NCI-H2107 treated with DMSO at 0.1 percent for 48 hours (cell line): ENCODE measurements around the gene GRM8.
A peak's percentile ranks its signal among the peaks of the same experiment; 100 is the strongest.
"Not testable (repeated sequence)": the region's sequence is repeated elsewhere in the genome, so short reads cannot be mapped to it uniquely, and the experiment has no call there.

Experiments
- DNase-seq: peaks from one replicate; lab custom pipeline; 2025; ENCODE audit not compliant: unreplicated experiment; lab: John Stamatoyannopoulos, UW

Gene GRM8

DNA sequence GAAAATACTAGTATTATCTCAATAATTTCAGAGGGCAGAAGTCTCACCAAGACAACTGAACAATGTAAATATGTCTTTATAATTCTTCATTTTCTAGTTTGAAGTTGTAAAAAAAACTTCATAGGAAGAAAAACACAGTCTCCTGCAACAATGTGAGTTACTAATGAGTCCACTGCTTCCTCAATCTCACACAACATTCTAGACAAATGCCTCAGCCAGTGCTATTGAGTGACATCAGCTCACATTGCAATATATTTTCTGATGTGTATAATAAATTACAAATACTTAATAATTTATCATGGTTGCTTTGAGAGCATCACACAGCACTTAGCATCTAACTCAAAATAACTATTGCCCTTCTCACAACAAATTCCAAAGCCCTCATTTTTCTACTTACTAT lies 321.2 kb downstream of the GRM8 start:
- DNase-seq: no peak

DNA sequence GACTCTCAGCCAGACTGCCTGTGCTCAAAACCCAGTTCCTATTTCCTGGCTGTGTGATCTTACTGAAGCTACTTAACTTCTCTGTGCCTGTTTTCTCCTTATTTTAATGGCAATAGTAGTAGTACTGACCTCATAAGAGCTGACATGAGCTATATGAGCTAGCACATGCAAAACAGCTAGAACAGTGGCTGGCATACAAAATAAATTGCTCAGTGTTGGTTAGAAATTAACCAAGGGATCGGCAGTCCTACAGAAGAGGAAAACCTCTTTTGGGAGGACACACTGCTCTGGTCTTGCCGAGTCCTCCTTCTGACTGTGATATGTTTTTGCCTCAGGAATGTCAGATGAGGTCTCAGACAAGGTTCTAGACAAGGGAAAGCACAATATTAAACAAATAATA lies 322.6 kb downstream of the GRM8 start:
- no peak for DNase-seq

DNA sequence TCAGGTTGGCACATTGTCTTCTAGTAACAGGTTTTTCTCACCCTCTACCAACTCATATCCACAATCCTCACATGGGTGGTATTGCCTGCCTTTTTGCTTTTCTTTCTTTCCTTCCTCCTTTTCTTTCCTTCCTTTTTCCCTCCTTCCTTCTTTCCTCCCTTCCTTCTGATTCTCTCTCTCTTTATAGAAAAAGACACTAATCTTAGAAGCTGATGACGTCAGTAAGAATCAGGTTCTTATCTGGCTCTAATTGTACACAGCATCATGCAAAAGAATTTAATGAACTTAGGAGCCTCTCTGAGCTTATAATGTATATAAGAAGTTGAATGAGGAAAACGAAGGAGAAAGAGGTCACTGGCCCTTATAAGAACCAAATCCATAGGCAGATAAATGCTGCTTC lies 328.3 kb downstream of the GRM8 start:
- DNase-seq: no peak

DNA sequence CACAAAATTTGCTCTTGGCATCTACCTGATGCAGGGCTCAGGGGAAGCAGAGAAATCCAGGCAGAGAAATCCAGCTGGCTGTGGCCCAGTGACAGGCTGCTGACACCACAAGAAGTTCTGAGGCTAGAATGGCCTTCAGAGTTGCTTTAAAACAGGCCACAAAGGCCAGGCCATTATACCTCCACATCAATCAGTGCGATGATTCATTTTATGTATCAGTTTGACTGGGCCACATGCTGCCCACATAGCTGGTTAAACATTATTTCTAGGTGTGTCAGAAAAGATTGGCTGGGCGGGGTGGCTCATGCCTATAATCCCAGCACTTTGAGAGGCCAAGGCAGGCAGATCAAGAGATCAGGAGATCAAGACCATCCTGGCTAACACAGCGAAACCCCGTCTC lies 341.1 kb downstream of the GRM8 start:
- not testable (repeated sequence) for DNase-seq

DNA sequence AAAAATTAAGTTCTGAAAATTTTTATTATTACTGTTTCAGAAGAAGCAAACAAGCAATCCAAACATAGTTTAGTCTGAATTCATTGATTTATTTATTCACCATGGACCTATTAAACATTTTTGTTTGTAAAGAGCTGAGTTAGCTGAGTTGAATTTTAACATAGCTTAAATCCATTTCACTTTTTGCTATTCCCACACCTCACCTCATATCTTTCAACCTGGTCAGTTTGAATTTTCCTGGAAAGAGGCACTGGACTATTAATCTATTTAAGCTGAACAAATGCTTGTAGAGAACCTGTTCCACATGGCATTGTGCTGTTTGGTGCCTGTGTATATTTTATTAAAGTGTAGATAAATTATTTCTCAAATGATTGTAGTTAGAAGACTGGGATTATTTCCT lies 344.2 kb downstream of the GRM8 start:
- DNase-seq: not testable (repeated sequence)

DNA sequence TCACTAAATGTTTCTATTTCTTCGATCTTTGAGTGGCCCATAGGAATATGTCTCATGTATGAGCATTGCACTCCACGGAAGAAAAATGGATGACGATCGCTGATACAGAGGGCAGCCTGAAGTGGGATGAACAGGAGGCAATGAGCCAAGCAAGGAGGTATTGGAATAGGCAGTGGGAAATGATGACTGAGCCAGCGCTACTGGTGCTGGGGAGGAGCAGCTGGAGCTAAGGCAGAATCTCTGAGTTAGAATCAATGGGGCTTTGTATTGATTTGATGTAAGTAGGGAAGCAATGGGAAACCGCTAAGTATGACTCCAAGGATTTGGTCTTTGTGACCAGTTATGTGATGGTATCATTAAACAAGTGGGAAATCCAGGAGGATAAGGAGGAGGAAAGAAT lies 345.1 kb downstream of the GRM8 start:
- not testable (repeated sequence) for DNase-seq

DNA sequence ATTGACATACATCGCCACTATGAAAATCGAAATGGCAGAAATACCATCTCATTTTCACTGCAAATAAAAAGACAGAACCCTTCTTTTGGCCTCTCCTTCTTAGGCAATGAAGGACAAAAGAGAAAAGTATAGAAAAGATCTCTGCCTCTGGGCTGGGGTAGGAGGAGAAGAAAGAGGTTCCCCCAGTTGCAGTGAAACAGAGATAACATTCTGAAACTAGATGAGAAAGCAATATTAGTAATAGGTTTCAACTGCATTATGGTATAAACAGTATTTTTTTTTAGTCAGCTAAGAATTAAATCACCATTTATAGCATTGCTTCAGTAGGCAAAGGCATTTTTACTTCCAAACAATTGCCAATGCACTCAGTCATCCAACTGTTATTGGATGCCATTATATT lies 347.5 kb downstream of the GRM8 start:
- DNase-seq: not testable (repeated sequence)

DNA sequence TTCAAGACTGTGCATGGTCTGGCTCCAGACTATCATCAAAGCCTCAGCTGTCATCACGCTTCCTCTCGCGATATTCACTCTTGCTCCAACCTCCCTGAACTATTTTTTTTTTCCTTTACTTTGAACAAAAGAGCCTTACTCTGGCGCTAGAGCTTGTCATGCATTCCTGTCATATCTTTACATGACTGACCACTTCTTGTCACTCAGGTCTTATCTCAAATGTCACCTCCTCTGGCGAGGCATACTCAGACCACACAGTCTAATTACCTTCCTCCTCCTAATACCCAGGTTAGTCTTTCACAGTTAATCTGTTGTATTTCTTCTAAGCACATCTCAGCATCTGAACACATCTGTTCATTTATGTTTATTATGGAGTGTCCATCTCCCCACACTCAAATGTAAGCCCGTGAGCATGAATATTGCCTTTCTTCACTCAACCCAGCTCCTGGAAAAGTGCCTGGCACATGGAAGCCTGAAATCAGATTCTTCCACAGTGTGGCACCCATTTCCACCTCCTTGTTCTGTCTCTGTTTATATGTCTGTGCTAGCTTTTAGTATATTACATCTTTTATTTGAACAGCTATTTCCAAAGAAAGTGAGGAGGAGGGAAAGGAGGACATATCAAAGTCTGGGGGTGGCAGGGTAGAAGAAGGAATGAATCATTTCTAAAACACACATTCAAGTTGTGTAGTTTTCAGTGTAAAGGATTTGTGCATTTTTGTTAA lies 351.5 kb downstream of the GRM8 start:
- DNase-seq: not testable (repeated sequence)

DNA sequence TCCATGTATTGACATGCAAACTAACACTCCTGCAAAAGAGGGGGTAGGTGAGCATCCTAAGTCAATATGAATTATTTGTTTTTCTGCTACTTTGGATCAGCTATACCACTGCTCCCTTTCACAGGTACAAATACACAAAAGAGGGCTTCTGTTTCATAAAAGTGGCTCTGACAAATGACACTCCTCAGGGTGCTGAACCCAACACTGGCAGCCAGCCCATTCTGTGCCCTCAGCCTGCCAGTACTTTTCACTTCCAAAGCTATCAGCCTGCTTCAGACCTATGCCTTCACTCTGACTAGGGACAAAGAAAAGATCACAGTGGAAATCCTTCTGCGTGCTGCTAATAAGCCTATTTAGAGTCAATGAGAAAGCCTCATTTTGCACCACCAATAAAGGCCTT lies 364.8 kb downstream of the GRM8 start:
- peak; percentile 91 for DNase-seq

DNA sequence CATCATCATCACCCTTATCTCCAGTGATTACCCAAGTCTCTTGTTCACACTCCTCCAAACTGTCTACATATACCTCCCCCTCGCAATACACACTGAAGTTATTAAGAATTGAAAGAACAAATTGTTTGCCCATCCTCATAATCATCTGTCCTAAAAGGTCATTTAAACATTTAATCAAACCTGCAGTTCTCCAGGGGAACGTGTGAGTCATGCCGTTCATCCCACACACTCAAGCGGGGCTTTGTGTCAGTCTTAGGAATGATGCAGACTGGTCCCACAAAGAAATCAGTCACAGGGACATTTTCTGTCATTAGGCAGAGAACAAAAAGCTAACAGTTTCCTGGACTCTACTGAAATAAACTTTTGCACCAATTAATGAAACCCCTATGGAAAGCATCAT lies 365.2 kb downstream of the GRM8 start:
- DNase-seq: not testable (repeated sequence)

DNA sequence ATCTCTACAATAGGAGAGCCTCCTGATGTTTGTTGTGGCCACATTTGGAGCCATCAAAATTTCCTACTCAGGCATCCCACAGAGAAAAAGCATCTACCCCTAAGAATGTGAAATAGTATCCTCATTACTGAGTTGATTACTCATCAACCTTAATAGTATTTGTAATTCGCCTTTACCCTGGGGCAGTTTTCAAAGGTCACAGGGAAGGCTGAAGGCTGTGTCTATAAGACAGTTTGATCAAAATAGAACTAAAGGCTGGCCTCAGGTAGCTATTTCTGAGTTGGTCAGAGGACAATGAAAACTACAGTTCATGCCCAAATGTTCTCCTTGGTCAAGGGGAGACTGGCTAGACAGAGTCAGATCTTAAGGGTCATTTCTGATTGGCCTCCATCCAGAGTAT lies 370.0 kb downstream of the GRM8 start:
- DNase-seq: not testable (repeated sequence)

DNA sequence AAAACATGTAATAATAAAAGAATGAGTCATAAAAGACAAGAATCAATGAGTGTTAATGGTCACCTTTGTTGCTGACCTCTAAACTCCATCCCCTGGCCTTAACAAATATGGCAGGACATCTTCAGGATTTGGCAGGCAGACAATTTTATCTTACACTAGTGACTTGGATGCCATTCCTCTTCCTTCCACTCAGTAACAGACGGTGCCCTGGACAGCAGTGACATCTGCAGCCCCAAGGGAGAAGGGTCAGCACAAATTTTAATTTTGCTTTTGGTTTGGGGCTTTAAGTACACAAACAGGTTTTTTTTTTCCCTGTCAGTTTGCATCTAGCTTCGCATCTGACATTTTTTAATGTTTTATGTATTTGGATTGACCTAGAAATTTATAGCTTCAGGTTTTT lies 370.8 kb downstream of the GRM8 start:
- DNase-seq: not testable (repeated sequence)

DNA sequence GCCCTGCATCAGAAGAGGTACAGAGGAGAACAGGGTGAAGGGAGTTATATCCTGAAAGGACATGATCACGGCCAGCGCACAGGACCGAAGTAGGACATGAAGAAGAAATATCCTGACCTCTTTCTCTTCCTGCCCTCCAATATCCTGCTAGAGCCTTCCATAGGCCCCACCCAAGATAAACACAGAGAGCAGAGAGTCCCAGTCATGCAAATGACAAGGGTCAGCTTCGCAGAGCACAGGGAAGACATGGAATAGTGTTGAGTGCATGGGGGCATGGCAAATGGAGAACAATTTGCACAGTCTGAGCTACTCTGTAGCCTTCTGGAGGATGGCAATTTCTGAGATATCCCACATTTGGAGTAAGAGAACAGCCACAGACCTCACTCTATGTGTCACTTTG lies 371.4 kb downstream of the GRM8 start:
- DNase-seq: no peak

DNA sequence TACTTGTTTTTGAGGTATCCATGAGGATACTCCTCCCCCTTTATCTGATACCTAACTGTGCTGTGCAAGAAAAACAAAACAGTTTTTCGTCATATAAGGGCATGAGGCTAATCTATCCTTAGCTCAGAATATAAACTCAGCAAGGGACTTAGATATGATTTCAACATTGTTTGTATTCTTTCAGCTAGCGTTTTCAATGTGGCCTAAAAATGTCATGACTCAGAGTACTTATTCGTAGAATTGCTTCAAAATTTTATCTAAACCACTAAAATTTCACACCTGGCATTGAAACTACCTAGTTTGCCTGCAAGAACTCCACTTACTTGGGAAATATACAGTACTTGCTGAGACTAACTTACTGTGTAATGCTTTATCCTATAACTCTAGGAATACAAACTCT lies 376.2 kb downstream of the GRM8 start:
- not testable (repeated sequence) for DNase-seq

DNA sequence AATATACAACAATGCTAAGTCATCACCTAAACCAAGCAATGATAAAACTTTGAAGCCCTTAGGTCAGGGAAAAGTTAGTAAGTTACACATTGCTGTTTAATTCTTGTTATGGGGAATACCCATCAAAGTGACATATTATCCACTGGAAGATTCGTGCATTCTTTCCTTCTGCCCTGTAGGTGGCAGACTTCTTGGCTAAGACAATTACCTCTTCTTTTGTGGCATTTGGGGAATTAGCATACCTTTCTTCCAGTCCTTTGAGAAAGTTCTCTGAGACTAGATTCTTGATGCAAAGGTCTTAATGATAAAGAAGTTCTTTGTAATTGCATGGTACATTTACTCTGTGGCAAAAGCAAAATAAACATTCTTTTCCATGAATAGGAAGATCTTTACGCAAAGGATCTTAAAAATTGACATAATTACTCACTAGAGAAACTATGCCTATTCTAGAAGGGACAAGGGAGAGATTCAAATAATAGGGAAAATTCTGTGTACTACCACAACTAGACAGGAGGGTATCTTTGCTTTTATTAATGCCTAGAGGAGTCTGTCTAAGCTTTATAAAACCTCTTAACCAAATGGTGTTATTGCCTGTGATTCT lies 395.9 kb downstream of the GRM8 start:
- no peak for DNase-seq

DNA sequence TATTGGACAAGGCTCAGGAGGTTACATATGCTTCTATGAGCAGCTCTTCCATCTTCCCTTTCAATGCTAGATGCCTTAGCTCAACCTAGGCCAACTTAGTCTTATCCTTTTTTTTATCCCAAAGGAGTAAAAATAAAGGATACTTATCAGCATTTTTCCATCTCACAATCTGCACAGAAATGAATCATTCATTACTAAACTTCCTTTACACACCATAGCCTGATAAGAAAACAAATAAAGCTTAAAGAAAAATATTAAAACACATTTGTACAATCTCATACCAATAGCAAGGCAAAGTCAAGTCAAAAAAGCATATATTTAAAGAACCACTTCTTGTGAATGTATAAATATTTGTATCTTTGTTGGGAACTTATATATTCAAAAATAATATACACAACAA lies 407.4 kb downstream of the GRM8 start:
- no peak for DNase-seq

DNA sequence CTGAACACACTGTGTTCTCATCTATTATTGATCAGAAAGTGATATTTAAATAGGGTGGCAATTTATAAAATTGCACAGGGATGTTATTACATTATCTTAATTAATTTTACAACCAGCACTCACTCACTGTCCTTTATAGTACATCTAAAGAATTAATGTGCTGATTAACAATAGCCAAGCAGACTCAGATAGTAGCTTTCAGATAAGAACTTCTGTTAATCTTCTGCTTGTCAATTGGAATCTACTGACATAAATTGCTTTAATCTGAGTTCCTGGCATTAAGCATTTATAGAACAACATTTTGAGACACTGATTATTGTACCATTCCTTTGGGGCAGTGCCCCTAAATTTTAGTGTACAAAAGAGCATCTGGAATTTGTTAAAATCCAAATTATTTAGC lies 408.9 kb downstream of the GRM8 start:
- no peak for DNase-seq

DNA sequence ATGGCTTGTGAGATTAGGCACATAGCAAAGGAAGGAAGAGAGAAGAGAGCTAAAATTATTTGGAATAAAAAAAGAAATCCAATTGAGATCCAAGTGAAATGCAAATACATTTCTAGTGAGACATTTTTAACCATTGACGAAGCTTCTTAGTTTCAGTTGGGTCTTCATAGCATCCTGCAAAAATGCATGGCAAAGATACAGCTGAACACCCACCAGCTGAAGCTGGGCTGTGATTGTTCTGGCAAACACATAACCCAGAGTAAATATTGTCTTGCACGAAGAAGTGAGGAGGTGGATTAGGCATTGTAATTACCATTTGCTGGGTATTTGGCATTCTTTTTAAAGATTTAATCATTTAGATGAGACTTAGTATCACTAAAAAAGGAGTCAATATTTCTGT lies 409.4 kb downstream of the GRM8 start:
- no peak for DNase-seq

DNA sequence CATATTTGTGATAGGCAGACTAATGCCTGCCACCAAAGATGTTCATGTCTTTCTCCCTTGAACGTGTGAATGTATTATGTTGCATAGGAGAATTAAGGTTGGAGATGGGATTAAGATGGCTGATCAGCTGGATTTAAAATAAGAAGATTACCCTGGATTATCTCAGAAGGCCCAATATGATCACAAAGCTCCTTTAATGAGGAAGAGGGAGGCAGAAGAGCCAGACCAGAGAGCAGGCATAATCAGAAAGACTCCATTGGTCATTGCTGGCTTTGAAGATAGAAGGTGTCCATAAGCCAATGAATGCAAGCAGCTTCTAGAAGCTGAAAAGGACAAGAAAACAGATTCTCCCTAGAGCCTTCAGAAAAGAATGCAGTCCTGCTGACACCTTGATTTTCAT lies 410.3 kb downstream of the GRM8 start:
- no peak for DNase-seq

DNA sequence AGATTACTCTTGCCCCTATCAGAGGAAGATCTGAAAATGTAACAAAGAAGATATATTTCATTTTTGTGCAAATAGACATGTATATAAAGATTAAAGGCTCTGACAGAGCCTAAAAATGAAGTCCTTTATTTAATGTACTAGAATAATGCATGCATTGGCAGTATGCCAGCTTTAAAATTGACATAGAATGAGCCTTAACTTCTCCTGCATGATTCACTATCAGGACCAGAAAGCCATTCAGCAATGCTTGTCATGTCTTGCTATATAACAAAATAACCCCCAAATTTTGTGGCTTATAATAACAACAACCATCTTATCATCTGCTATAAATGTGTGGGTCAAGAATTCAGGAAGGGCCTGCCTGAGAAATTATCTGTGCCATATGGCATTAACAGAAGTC lies 411.9 kb downstream of the GRM8 start:
- no peak for DNase-seq

DNA sequence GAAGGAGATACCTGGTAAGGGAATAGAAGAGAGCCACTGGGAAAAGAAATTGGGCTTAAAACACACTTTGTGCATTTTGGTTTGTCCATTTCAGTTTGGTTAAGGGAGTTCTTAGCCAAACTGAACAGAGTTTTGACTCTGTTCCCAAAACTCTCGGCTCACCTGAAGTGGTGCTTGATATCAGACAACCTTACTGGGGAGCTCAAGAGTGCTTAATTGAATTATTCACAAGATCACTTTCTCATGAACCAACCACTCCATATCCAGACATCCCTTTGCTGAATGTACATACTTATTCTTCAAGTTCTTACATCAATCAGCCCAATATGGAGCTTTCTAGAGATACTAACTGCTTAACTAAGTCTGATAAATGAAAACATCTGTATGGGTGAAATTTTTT lies 413.1 kb downstream of the GRM8 start:
- no peak for DNase-seq

DNA sequence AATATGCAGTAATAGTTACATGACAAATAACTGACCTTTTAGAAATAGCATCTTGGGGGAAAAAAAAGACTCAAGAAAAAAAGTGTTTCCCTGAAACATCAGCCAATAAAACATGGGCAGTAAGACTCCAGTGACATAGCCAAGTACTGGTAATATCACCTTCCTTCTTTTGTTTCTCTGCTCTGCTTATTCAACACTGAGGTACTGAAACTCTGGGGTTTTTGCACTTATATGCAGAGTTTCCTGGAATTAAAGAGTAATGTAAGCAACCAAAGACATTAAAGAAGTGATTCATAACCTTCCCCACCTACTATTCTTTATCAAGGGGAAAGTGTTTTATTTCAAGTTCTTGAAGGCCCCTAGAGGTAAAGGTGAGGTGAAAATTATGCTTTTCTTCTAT lies 414.5 kb downstream of the GRM8 start:
- no peak for DNase-seq

DNA sequence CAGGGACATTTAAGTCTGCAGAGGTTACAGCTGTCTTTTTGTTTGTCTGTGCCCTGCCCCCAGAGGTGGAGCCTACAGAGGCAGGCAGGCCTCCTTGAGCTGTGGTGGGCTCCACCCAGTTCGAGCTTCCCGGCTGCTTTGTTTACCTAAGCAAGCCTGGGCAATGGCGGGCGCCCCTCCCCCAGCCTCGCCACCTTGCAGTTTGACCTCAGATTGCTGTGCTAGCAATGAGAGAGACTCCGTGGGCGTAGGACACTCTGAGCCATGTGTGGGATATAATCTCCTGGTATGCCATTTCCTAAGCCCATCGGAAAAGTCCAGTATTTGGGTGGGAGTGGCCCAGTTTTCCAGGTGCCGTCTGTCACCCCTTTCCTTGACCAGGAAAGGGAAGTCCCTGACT lies 421.5 kb downstream of the GRM8 start:
- not testable (repeated sequence) for DNase-seq
